Nephron progenitor cell (in vitro differentiated cells): ENCODE data around the gene GTF2F2.

ENCODE experiments used
- DNase-seq: peaks from one replicate; pipeline ENCODE4 v3.0.0; 2021
- H3K27ac Mint-ChIP-seq: 2 replicates; pipeline ENCODE4 v1.8.0; 2021; ENCODE audit warnings: mild to moderate bottlenecking, moderate library complexity, mixed read lengths
- H3K27me3 Mint-ChIP-seq: 2 replicates; pipeline ENCODE4 v1.8.0; 2021; ENCODE audit warnings: mild to moderate bottlenecking, low read depth, mixed read lengths; ENCODE audit not compliant: poor library complexity
- H3K36me3 Mint-ChIP-seq: 2 replicates; pipeline ENCODE4 v1.8.0; 2021; ENCODE audit warnings: low read depth, mixed read lengths
- H3K4me1 Mint-ChIP-seq: 2 replicates; pipeline ENCODE4 v1.8.0; 2021; ENCODE audit warnings: mixed read lengths
- H3K4me3 Mint-ChIP-seq: 2 replicates; pipeline ENCODE4 v1.8.0; 2021; ENCODE audit warnings: mild to moderate bottlenecking, moderate library complexity, mixed read lengths
- H3K9me3 Mint-ChIP-seq: 2 replicates; pipeline ENCODE4 v1.8.0; 2021; ENCODE audit warnings: mild to moderate bottlenecking, moderate library complexity, mixed read lengths
- CTCF ChIP-seq: fragments of 200-600 bp; sonication (generic); IDR thresholded peaks from 2 replicates; pipeline ENCODE4 v1.5.0; 2021; ENCODE audit warnings: antibody characterized with exemption

The GTF2F2 gene

GRCh38 chr13:45086484-45086883 is 33.8 kb upstream of the GTF2F2 start:
- no peak overlapping the region for H3K4me3 Mint-ChIP-seq
- DNase-seq = no peak

DNA sequence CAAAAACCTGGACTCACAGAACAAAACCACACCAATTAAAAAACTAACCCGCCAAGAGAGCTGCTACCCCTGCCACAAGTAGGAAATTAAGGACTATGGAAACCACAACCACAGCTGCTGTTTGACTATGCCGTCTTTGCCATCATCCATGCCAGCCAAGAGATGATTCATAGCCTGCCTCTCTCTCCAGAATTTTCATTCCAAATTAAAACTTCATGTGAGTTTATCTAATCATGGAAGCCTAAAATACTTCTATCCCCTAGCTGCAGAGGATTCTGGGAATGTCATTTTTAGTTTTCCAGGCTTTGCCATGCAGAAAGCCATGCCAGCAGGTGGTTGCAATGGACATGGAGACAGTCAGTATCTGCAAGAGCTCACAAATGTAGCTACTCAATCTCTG is 27.6 kb upstream of the GTF2F2 start:
- Mint-ChIP-seq H3K36me3 (no peaks in the 10 kb centered on the region), H3K27ac (no peak overlapping the region), H3K9me3 (no peaks in the 10 kb centered on the region), H3K27me3 (peaks cover 26% of the 10 kb centered on the region), H3K4me1 (no peaks in the 10 kb centered on the region), H3K4me3 (no peak overlapping the region)
- DNase-seq = no peak
- no peak for TF ChIP-seq CTCF

More at GRCh38 chr13:45086484-45086883, 33.8 kb upstream of the GTF2F2 start:
- no peak for TF ChIP-seq CTCF
- H3K4me1 Mint-ChIP-seq = peaks cover 8% of the 10 kb centered on the region
- peaks cover 16% of the 10 kb centered on the region for H3K27me3 Mint-ChIP-seq
- H3K27ac Mint-ChIP-seq = no peak overlapping the region
- H3K36me3 Mint-ChIP-seq = no peaks in the 10 kb centered on the region
- no peaks in the 10 kb centered on the region for H3K9me3 Mint-ChIP-seq

DNA sequence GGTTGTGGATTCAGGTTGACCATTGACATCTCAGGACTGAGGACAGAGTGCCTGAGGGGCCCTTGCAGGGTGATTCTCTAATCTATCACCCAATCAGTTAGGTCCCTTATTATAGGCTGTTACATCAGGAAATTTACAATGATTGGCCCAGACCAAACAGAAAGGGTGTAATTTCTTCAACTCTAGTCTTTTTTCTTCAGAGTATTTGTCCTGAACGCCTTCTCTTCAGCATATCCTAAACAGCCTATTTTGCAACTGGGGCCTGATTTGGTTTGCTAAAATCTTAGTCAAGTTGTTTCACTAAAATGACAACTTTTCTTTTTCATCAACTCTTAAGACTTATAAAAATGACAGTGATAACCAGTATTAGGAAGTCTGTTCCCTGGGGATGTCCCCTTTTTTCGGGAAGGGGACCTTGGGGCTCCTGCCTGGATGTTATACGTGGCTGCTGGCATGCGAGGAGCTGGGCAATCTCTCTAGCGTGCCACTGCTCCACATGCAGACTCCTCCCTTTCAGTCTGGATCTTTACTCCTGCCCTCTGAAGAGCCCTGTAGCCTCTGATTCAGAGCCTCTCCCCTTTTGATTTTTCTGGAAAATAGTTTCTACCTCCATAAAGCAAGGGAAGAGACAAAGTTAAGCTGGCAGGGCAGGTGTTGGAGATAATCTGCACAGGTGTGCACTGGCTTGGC is 19.6 kb upstream of the GTF2F2 start:
- no peak for TF ChIP-seq CTCF
- Mint-ChIP-seq H3K4me1 (peaks cover 23% of the 10 kb centered on the region), H3K4me3 (no peak overlapping the region), H3K27me3 (peaks cover 7% of the 10 kb centered on the region), H3K9me3 (peaks cover 3% of the 10 kb centered on the region), H3K27ac (no peak overlapping the region), H3K36me3 (no peaks in the 10 kb centered on the region)
- no peak for DNase-seq

DNA sequence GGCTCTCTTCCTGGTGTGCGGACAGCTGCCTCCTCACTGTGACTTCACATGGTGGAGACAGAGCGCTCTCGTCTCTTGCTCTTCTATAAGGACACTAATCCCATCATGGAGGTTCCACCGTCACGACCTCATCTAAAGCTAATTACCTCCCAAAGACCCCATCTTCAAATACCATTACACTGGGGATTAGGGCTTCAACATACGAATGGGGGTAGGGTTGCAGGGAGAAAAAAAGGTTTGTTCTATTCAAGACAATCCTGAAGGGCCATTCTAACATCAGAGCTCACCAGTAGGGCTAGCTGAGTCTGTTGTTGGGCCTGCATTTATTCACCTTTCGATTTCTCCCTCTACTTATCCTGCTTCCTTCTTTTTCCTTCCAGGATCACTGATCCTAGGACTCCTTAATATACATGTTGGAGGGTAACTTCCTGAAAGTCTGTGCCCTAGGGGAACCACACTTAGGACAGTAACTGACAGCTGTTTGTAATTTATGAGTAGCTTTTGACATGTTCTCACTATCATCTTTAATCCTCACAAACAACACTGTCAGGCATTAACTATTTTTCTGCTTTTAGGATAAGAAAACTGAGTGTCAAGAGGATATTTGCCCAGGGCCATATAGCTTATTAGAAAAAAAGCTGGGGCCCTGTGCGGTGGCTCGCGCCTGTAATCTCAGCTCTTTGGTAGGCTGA is 18.8 kb upstream of the GTF2F2 start:
- no peak for TF ChIP-seq CTCF
- Mint-ChIP-seq H3K27me3 (peaks cover 7% of the 10 kb centered on the region), H3K36me3 (no peaks in the 10 kb centered on the region), H3K4me3 (no peak overlapping the region), H3K9me3 (peaks cover 3% of the 10 kb centered on the region), H3K27ac (peak overlapping the region; percentile 18), H3K4me1 (peaks cover 23% of the 10 kb centered on the region)
- DNase-seq = no peak

DNA sequence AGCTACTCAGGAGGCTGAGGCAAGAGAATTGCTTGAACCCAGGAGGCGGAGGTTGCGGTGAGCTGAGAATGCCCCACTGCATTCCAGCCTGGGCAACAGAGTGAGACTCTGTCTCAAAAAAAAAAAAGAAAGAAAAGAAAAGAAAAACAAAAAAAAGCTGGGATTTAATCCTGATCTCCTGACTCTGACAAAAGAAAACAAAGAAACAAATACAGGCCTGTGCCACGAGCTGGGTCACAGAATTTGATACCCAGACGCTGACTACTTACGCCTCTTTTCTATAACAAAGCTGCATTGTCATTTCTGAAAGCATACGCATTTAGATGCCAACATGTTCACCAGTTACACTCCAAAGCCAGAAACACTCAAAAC is 18.2 kb upstream of the GTF2F2 start:
- TF ChIP-seq CTCF = no peak
- H3K27ac Mint-ChIP-seq = peak overlapping the region; percentile 65
- H3K27me3 Mint-ChIP-seq = peaks cover 7% of the 10 kb centered on the region
- DNase-seq = no peak
- H3K36me3 Mint-ChIP-seq = no peaks in the 10 kb centered on the region
- H3K4me1 Mint-ChIP-seq = peaks cover 23% of the 10 kb centered on the region
- H3K4me3 Mint-ChIP-seq = no peak overlapping the region
- H3K9me3 Mint-ChIP-seq = peaks cover 3% of the 10 kb centered on the region

GRCh38 chr13:45103449-45103848 is 16.9 kb upstream of the GTF2F2 start:
- Mint-ChIP-seq H3K27me3 (no peaks in the 10 kb centered on the region), H3K27ac (no peak overlapping the region), H3K4me1 (peaks cover 23% of the 10 kb centered on the region), H3K36me3 (no peaks in the 10 kb centered on the region), H3K9me3 (no peaks in the 10 kb centered on the region), H3K4me3 (no peak overlapping the region)
- no peak for DNase-seq
- no peak for TF ChIP-seq CTCF
